Activated CD4-positive, alpha-beta T cell treated with anti-CD3 and anti-CD28 coated beads, Interleukin-2, amount 10 ng/mL, durations not matched to agents 24 days and 14 days (primary cell): Measurements from ENCODE around the gene MICAL3. TPM values are rescaled to one million over a fixed set of nuclear protein-coding genes. Genes with fewer than 3 reads are reported as not detected.
A peak's percentile ranks its signal among the peaks of the same experiment; 100 is the strongest.
"Not testable (repeated sequence)": the region's sequence is repeated elsewhere in the genome, so short reads cannot be mapped to it uniquely, and the experiment has no call there.

Source experiments
- DNase-seq: peaks from one replicate; pipeline ENCODE4 v3.0.0; 2022
- H3K27ac Mint-ChIP-seq: one replicate; pipeline ENCODE4 v1.8.0; 2022; ENCODE audit warnings: mild to moderate bottlenecking, mixed read lengths
- H3K27me3 Mint-ChIP-seq: one replicate; pipeline ENCODE4 v1.8.0; 2022; ENCODE audit warnings: mixed read lengths
- H3K36me3 Mint-ChIP-seq: one replicate; pipeline ENCODE4 v1.8.0; 2022; ENCODE audit warnings: low read depth, mild to moderate bottlenecking, mixed read lengths
- H3K4me1 Mint-ChIP-seq: one replicate; pipeline ENCODE4 v1.8.0; 2021; ENCODE audit warnings: mixed read lengths
- H3K4me3 Mint-ChIP-seq: one replicate; pipeline ENCODE4 v1.8.0; 2022; ENCODE audit warnings: mild to moderate bottlenecking, moderate library complexity, mixed read lengths
- H3K9me3 Mint-ChIP-seq: one replicate; pipeline ENCODE4 v1.8.0; 2021; ENCODE audit warnings: mixed read lengths
- intact Hi-C: fragments of 100-400 bp; cut with micrococcal nuclease; formaldehyde crosslinking; loops from one replicate; pipeline ENCODE4 v1.15.1; 2023
- total RNA-seq: library from RNA; stranded (reverse); gene quantifications from 2 replicates; pipeline ENCODE4 v1.2.3, GENCODE V29; 2022

MICAL3 gene
- total RNA-seq, 1 donor from 2014 or later, result 51.2 TPM

GRCh38 chr22:17991992-17992391 lies 32.4 kb downstream of the MICAL3 start:
- H3K36me3 Mint-ChIP-seq, H3K27me3 Mint-ChIP-seq, H3K27ac Mint-ChIP-seq, H3K9me3 Mint-ChIP-seq, intact Hi-C loops, DNase-seq, H3K4me3 Mint-ChIP-seq: not testable (repeated sequence)
- H3K4me1 Mint-ChIP-seq, result peaks cover 20% of the 10 kb centered on the region

- H3K4me3 Mint-ChIP-seq, result no peak overlapping the region
- H3K27me3 Mint-ChIP-seq, result no peaks in the 10 kb centered on the region
- intact Hi-C loops, result no loop called here
- no peak for DNase-seq
- no peaks in the 10 kb centered on the region for H3K9me3 Mint-ChIP-seq
- no peaks in the 10 kb centered on the region for H3K36me3 Mint-ChIP-seq
- no peak overlapping the region for H3K27ac Mint-ChIP-seq
- peaks cover 13% of the 10 kb centered on the region for H3K4me1 Mint-ChIP-seq
Observed at GRCh38 chr22:17990942-17991341, 33.4 kb downstream of the MICAL3 start.

GRCh38 chr22:17990147-17990546 lies 34.2 kb downstream of the MICAL3 start:
- DNase-seq, result no peak
- Mint-ChIP-seq H3K4me1 (peaks cover 13% of the 10 kb centered on the region), H3K27ac (no peak overlapping the region), H3K36me3 (peaks cover 2% of the 10 kb centered on the region), H3K4me3 (no peak overlapping the region), H3K27me3 (no peaks in the 10 kb centered on the region), H3K9me3 (no peaks in the 10 kb centered on the region)
- intact Hi-C loops, result no loop called here

GRCh38 chr22:17988800-17989513 lies 35.4 kb downstream of the MICAL3 start:
- no peak for DNase-seq
- Mint-ChIP-seq H3K9me3 (no peaks in the 10 kb centered on the region), H3K36me3 (peaks cover 2% of the 10 kb centered on the region), H3K4me1 (peaks cover 14% of the 10 kb centered on the region), H3K27ac (peak overlapping the region; percentile 2), H3K27me3 (no peaks in the 10 kb centered on the region), H3K4me3 (no peak overlapping the region)
- intact Hi-C loops, result no loop called here

- Mint-ChIP-seq H3K4me1 (peaks cover 23% of the 10 kb centered on the region), H3K4me3 (no peak overlapping the region), H3K9me3 (no peaks in the 10 kb centered on the region), H3K27ac (no peak overlapping the region), H3K27me3 (no peaks in the 10 kb centered on the region), H3K36me3 (peaks cover 2% of the 10 kb centered on the region)
- no peak for DNase-seq
- intact Hi-C loops, result no loop called here
Observed at GRCh38 chr22:17985606-17986005, 38.8 kb downstream of the MICAL3 start.

GRCh38 chr22:17985071-17985470 lies 39.3 kb downstream of the MICAL3 start:
- H3K4me1 Mint-ChIP-seq, result peaks cover 28% of the 10 kb centered on the region
- intact Hi-C loops, H3K27ac Mint-ChIP-seq, H3K27me3 Mint-ChIP-seq, H3K36me3 Mint-ChIP-seq, H3K9me3 Mint-ChIP-seq, DNase-seq, H3K4me3 Mint-ChIP-seq: not testable (repeated sequence)

GRCh38 chr22:17984114-17984513 lies 40.2 kb downstream of the MICAL3 start:
- H3K27me3 Mint-ChIP-seq, result no peaks in the 10 kb centered on the region
- H3K9me3 Mint-ChIP-seq, result no peaks in the 10 kb centered on the region
- no peak overlapping the region for H3K27ac Mint-ChIP-seq
- no peak overlapping the region for H3K4me3 Mint-ChIP-seq
- DNase-seq, result no peak
- intact Hi-C loops, result no loop called here
- peaks cover 2% of the 10 kb centered on the region for H3K36me3 Mint-ChIP-seq
- H3K4me1 Mint-ChIP-seq, result peaks cover 23% of the 10 kb centered on the region

GRCh38 chr22:17982572-17983141 lies 41.7 kb downstream of the MICAL3 start:
- H3K4me1 Mint-ChIP-seq, result peaks cover 20% of the 10 kb centered on the region
- no peaks in the 10 kb centered on the region for H3K27me3 Mint-ChIP-seq
- no peak overlapping the region for H3K4me3 Mint-ChIP-seq
- DNase-seq, result no peak
- no peak overlapping the region for H3K27ac Mint-ChIP-seq
- intact Hi-C loops, result no loop called here
- peaks cover 2% of the 10 kb centered on the region for H3K36me3 Mint-ChIP-seq
- H3K9me3 Mint-ChIP-seq, result no peaks in the 10 kb centered on the region

- H3K27ac Mint-ChIP-seq, result no peak overlapping the region
- H3K9me3 Mint-ChIP-seq, result no peaks in the 10 kb centered on the region
- H3K4me1 Mint-ChIP-seq, result peaks cover 19% of the 10 kb centered on the region
- H3K27me3 Mint-ChIP-seq, result no peaks in the 10 kb centered on the region
- intact Hi-C loops, result no loop called here
- H3K36me3 Mint-ChIP-seq, result peaks cover 2% of the 10 kb centered on the region
- no peak for DNase-seq
- H3K4me3 Mint-ChIP-seq, result no peak overlapping the region
Observed at GRCh38 chr22:17981497-17981896, 42.9 kb downstream of the MICAL3 start.

GRCh38 chr22:17980638-17981051 lies 43.7 kb downstream of the MICAL3 start:
- H3K4me3 Mint-ChIP-seq, result peak overlapping the region; percentile 83
- intact Hi-C loops, result no loop called here
- DNase-seq, result peak; percentile 81
- H3K9me3 Mint-ChIP-seq, result no peaks in the 10 kb centered on the region
- peaks cover 19% of the 10 kb centered on the region for H3K4me1 Mint-ChIP-seq
- H3K27me3 Mint-ChIP-seq, result no peaks in the 10 kb centered on the region
- peak overlapping the region; percentile 30 for H3K27ac Mint-ChIP-seq
- H3K36me3 Mint-ChIP-seq, result peaks cover 2% of the 10 kb centered on the region

- H3K4me3 Mint-ChIP-seq, result peak overlapping the region; percentile 83
- DNase-seq, result no peak
- no peak overlapping the region for H3K27ac Mint-ChIP-seq
- H3K9me3 Mint-ChIP-seq, result no peaks in the 10 kb centered on the region
- intact Hi-C loops, result no loop called here
- H3K36me3 Mint-ChIP-seq, result no peaks in the 10 kb centered on the region
- H3K4me1 Mint-ChIP-seq, result peaks cover 22% of the 10 kb centered on the region
- no peaks in the 10 kb centered on the region for H3K27me3 Mint-ChIP-seq
Observed at GRCh38 chr22:17980015-17980590, 44.3 kb downstream of the MICAL3 start.

- Mint-ChIP-seq H3K36me3 (no peaks in the 10 kb centered on the region), H3K4me1 (peaks cover 23% of the 10 kb centered on the region), H3K9me3 (no peaks in the 10 kb centered on the region), H3K27ac (no peak overlapping the region), H3K4me3 (no peak overlapping the region), H3K27me3 (no peaks in the 10 kb centered on the region)
- no peak for DNase-seq
- intact Hi-C loops, result loop anchor here (10.0 kb wide), 1 partner anchor 47 kb away; the partner anchor contains the start of gene MICAL3
Observed at GRCh38 chr22:17978027-17978426, 46.3 kb downstream of the MICAL3 start.

- intact Hi-C loops, result loop anchor here (10.0 kb wide), 1 partner anchor 47 kb away; the partner anchor contains the start of gene MICAL3
Observed at GRCh38 chr22:17977371-17977770, 47.0 kb downstream of the MICAL3 start.

GRCh38 chr22:17976121-17976520 lies 48.2 kb downstream of the MICAL3 start:
- Mint-ChIP-seq H3K36me3 (no peaks in the 10 kb centered on the region), H3K27me3 (no peaks in the 10 kb centered on the region), H3K27ac (no peak overlapping the region), H3K4me3 (no peak overlapping the region), H3K9me3 (no peaks in the 10 kb centered on the region), H3K4me1 (peaks cover 18% of the 10 kb centered on the region)
- intact Hi-C loops, result loop anchor here (10.0 kb wide), 1 partner anchor 49 kb away; the partner anchor contains the start of gene MICAL3
- no peak for DNase-seq

More at GRCh38 chr22:17977371-17977770, 47.0 kb downstream of the MICAL3 start:
- Mint-ChIP-seq H3K27me3 (no peaks in the 10 kb centered on the region), H3K9me3 (no peaks in the 10 kb centered on the region), H3K4me1 (peaks cover 23% of the 10 kb centered on the region), H3K4me3 (no peak overlapping the region), H3K36me3 (no peaks in the 10 kb centered on the region), H3K27ac (no peak overlapping the region)
- no peak for DNase-seq
